K562 (cell line): ENCODE results near the gene KCNIP2. TPM values are rescaled to one million over a fixed set of nuclear protein-coding genes. Genes with fewer than 3 reads are reported as not detected.

Experiments
- CBFB ChIP-seq: sonication (generic); formaldehyde crosslinking; IDR thresholded peaks from 2 replicates; pipeline ENCODE4 v1.4.0; 2020; ENCODE audit warnings: mild to moderate bottlenecking, missing genetic modification reagents
- KAT7 ChIP-seq: sonication (generic); formaldehyde crosslinking; IDR thresholded peaks from 2 replicates; pipeline ENCODE4 v1.8.0; 2022; ENCODE audit warnings: missing genetic modification reagents, mild to moderate bottlenecking, borderline replicate concordance
- MGA ChIP-seq: fragments of 450-650 bp; IDR thresholded peaks from 2 replicates; pipeline ENCODE4 v1.6.1; 2016; ENCODE audit warnings: mild to moderate bottlenecking, moderate library complexity
- MTF1 ChIP-seq: fragments of 250-450 bp; sonication (Bioruptor Pico); IDR thresholded peaks from 2 replicates; pipeline ENCODE4 v1.9.0; 2021; ENCODE audit warnings: moderate library complexity, mild to moderate bottlenecking, inconsistent platforms, borderline replicate concordance
- NFE2 ChIP-seq: IDR thresholded peaks from 2 replicates; pipeline ENCODE4 v1.6.1; 2014; ENCODE audit warnings: antibody characterized with exemption, low read depth
- SP2 ChIP-seq: IDR thresholded peaks from 2 replicates; pipeline ENCODE4 v1.6.1; 2011; ENCODE audit warnings: mild to moderate bottlenecking, low read depth, low read length, moderate library complexity; ENCODE audit not compliant: poor library complexity, severe bottlenecking; ENCODE audit errors: extremely low read depth
- ZFX ChIP-seq: sonication (generic); formaldehyde crosslinking; IDR thresholded peaks from 2 replicates; pipeline ENCODE4 v1.8.0; 2022; ENCODE audit warnings: mild to moderate bottlenecking, missing genetic modification reagents, moderate library complexity
- ZZZ3 ChIP-seq: fragments of 450-650 bp; IDR thresholded peaks from 2 replicates; pipeline ENCODE4 v1.6.1; 2016; ENCODE audit warnings: antibody characterized with exemption, mild to moderate bottlenecking, moderate library complexity
- polyA plus RNA-seq, 8 experiments: library from polyadenylated mRNA; depleted of rRNA in 4 of 8; stranded (reverse) in 5 of 8; unstranded in 3 of 8; fragments of >200 nt; fragmentation: Nextera tagmentation in 2 of 8; fragmentation: Illumina TruSeq in 1 of 8; extraction: Ambion mirVana in 2 of 8; extraction: Trizol in 1 of 8; gene quantifications; 2 replicates each; pipeline versions ENCODE4 v1.2.1 to v1.2.3, GENCODE V29; 2011 to 2014; ENCODE audit warnings: inconsistent platforms in 1 of 8, missing spikeins in 1 of 8
- total RNA-seq, 7 experiments: library from RNA; depleted of rRNA in 6 of 7; stranded (reverse); fragments of >200 nt in 6 of 7; fragmentation: Illumina TruSeq in 2 of 7; extraction: Trizol in 2 of 7; gene quantifications; 2 replicates each; pipeline versions ENCODE4 v1.2.1 to v1.2.3, GENCODE V29; 2011 to 2021; ENCODE audit warnings: low replicate concordance in 1 of 7
- TF ChIP-seq, protein P1 (sequence below): fragments of 200-800 bp; sonication (Bioruptor generic); IDR thresholded peaks from 2 replicates; pipeline ENCODE4 v1.6.1; 2017; ENCODE audit warnings: missing genetic modification characterization, missing compliant biosample characterization
- TF ChIP-seq, protein P2 (sequence below): IDR thresholded peaks from 2 replicates; pipeline ENCODE4 v1.6.1; 2016; ENCODE audit warnings: missing genetic modification characterization, missing compliant biosample characterization

Gene KCNIP2
- total and polyA plus RNA-seq, 9 of the 15 experiments (the other 6 are each of a cell fraction or from before 2014, with no cell fraction given): 2.5 to 7.6 (median 4.1) TPM

DNA sequence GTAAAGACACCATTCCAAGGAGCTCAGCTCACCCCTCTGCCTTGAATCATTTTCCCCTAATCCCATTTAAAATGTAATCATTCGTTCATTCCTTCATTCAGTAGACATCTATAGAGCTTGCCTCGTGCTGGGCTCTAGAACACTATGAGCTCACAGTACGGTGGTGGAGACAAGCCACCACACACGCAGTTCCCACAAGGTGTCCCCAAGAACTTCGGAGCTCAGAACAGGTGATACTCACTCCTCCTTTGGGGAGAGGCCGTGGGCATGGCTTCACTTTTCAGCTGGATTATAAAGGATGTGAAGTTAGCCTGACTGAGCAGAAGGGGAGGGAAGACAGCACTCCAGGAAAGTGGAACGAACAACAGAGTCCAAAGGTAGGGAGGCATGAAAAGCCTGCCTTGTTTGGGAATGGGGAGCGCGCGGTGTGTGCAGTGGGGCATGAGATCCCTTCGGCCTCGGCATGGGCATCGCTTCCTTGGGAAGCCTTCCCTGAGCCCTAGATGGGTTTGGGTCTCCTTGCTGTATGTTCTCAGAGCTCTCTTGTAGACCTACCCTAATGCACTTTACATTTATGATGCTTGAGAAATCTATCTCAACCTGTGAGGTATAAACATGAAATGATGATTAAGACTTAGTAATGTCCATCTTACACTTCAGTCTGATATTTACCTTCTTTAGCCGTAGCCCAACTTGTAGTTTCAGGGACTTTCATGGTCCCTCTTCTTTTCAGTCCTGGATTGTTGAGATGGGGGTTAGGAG lies 24.5 kb downstream of the KCNIP2 start (continued):
- TF ChIP-seq, protein P1, sequence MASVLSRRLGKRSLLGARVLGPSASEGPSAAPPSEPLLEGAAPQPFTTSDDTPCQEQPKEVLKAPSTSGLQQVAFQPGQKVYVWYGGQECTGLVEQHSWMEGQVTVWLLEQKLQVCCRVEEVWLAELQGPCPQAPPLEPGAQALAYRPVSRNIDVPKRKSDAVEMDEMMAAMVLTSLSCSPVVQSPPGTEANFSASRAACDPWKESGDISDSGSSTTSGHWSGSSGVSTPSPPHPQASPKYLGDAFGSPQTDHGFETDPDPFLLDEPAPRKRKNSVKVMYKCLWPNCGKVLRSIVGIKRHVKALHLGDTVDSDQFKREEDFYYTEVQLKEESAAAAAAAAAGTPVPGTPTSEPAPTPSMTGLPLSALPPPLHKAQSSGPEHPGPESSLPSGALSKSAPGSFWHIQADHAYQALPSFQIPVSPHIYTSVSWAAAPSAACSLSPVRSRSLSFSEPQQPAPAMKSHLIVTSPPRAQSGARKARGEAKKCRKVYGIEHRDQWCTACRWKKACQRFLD (CRISPR knock-in tag): peak; percentile 65; the same call in 1 of the 2 replicates
- TF ChIP-seq ZFX (peak; percentile 33; the same call in 1 of the 2 replicates), MTF1 (CRISPR knock-in tag) (no peak), NFE2 (no peak), MGA (peak; percentile 86), KAT7 (CRISPR knock-in tag) (no peak), CBFB (CRISPR knock-in tag) (0 out of 2 replicates have a peak, but pooled peaks have one; percentile 46), ZZZ3 (no peak), SP2 (no peak)
- TF ChIP-seq, protein P2, sequence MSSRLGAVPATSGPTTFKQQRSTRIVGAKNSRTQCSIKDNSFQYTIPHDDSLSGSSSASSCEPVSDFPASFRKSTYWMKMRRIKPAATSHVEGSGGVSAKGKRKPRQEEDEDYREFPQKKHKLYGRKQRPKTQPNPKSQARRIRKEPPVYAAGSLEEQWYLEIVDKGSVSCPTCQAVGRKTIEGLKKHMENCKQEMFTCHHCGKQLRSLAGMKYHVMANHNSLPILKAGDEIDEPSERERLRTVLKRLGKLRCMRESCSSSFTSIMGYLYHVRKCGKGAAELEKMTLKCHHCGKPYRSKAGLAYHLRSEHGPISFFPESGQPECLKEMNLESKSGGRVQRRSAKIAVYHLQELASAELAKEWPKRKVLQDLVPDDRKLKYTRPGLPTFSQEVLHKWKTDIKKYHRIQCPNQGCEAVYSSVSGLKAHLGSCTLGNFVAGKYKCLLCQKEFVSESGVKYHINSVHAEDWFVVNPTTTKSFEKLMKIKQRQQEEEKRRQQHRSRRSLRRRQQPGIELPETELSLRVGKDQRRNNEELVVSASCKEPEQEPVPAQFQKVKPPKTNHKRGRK (tag): no peak
